ENCODE results near the gene DPY19L1. TPM values are rescaled to one million over a fixed set of nuclear protein-coding genes. Genes with fewer than 3 reads are reported as not detected.
"Not testable (repeated sequence)": the region's sequence is repeated elsewhere in the genome, so short reads cannot be mapped to it uniquely, and the experiment has no call there.

Gene DPY19L1
- total RNA-seq, 1 experiment from 2014 or later, result 90.4 TPM

DNA sequence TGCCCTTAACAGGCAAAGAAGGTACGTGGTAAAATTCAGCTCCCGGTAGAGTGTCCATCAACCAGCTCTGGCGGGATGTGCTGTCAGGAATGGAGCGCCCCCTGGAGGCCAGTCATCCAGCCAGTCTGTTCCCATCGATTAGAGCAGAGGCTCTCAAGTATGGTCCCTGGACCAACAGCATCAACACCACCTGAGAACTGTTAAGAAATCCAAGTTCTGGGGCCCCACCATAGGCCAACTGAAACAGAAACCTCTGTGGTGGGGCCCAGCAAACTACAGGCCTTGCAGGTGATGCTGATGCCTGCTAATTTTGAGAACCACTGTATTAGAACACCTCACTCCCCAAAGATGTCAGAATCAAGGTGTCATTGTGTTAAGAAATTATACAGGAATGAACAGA is 109.2 kb downstream of the DPY19L1 start:
- TF ChIP-seq, protein P1, sequence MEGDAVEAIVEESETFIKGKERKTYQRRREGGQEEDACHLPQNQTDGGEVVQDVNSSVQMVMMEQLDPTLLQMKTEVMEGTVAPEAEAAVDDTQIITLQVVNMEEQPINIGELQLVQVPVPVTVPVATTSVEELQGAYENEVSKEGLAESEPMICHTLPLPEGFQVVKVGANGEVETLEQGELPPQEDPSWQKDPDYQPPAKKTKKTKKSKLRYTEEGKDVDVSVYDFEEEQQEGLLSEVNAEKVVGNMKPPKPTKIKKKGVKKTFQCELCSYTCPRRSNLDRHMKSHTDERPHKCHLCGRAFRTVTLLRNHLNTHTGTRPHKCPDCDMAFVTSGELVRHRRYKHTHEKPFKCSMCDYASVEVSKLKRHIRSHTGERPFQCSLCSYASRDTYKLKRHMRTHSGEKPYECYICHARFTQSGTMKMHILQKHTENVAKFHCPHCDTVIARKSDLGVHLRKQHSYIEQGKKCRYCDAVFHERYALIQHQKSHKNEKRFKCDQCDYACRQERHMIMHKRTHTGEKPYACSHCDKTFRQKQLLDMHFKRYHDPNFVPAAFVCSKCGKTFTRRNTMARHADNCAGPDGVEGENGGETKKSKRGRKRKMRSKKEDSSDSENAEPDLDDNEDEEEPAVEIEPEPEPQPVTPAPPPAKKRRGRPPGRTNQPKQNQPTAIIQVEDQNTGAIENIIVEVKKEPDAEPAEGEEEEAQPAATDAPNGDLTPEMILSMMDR (IDR thresholded peaks at IDR 0.05; ENCODE audit: unreplicated experiment), result peak; percentile 91
- peaks cover 8% of the 10 kb centered on the region for H3K4me1 Mint-ChIP-seq (ENCODE audit: low read depth, unreplicated experiment)
- peaks cover 5% of the 10 kb centered on the region for H3K9me3 Mint-ChIP-seq (ENCODE audit: low read depth, unreplicated experiment)
- H3K36me3 Mint-ChIP-seq (ENCODE audit: insufficient read depth, unreplicated experiment), result peaks cover 20% of the 10 kb centered on the region
- no peak overlapping the region for H3K27ac Mint-ChIP-seq (ENCODE audit: unreplicated experiment)
- peak; percentile 91 for DNase-seq
- intact Hi-C loops (cut with micrococcal nuclease; ENCODE audit: unreplicated experiment), result loop anchor here (1.0 to 5.0 kb wide), 3 partner anchors 105 to 251 kb away; no protein-coding TSS in a partner anchor
- no peak overlapping the region for H3K4me3 Mint-ChIP-seq (ENCODE audit: low read depth, unreplicated experiment)
- BruUV-seq (replicated peaks), result no TSS peak
- H3K27me3 Mint-ChIP-seq (ENCODE audit: unreplicated experiment), result no peaks in the 10 kb centered on the region
- CTCF ChIA-PET, result interaction anchor here (1.0 to 1.9 kb wide), 6 partner anchors 65 to 168 kb away, joined by 3 to 24 read pairs (median 4); no protein-coding TSS in a partner anchor

DNA sequence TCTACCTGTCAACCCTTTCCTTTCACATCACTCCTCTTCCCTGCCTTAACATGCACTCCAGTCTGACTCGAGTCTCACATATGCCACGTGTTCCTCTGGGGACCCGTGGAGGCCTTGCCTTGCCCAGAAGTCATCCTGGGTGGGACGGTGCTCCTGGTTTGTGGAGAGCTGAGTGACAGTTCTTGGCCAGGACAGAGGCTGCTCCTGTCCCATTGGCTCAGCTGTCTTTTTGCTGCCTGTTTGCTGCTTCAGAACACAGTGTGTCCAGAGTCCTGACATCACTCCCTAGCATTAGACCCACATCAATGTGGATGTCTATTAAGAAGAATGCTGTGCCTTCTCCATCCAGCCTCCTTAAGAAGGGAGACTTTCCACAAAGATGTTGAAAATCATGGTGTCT is 116.8 kb downstream of the DPY19L1 start:
- H3K27me3 Mint-ChIP-seq (ENCODE audit: unreplicated experiment); H3K4me3 Mint-ChIP-seq (ENCODE audit: low read depth, unreplicated experiment); DNase-seq; H3K27ac Mint-ChIP-seq (ENCODE audit: unreplicated experiment); CTCF ChIA-PET; H3K36me3 Mint-ChIP-seq (ENCODE audit: insufficient read depth, unreplicated experiment); H3K4me1 Mint-ChIP-seq (ENCODE audit: low read depth, unreplicated experiment); BruUV-seq (replicated peaks): not testable (repeated sequence)
- intact Hi-C loops (cut with micrococcal nuclease; ENCODE audit: unreplicated experiment), result loop anchor here (5.0 kb wide), 1 partner anchor 422 kb away; no protein-coding TSS in a partner anchor
- peaks cover 12% of the 10 kb centered on the region for H3K9me3 Mint-ChIP-seq (ENCODE audit: low read depth, unreplicated experiment)

DNA sequence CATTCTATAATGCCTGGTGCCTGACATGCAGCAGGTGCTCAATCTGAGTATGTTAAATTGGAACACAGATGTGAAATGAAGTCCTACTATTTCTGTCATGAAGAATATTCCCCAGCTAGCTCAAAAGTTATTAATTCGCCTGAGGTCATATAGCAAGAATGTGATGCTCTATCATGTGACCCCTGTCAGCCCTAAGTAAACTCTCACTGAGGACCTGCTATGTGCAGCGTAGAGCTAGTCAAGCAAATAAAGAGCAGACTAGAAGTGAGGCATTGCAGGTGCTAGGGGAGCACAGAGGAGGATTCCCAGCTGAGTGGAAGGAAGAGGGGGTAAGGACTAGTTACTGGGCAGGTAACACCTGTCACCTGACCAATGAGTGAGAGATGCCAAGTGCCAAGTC is 118.2 kb downstream of the DPY19L1 start:
- H3K4me3 Mint-ChIP-seq (ENCODE audit: low read depth, unreplicated experiment); H3K27me3 Mint-ChIP-seq (ENCODE audit: unreplicated experiment); CTCF ChIA-PET; H3K36me3 Mint-ChIP-seq (ENCODE audit: insufficient read depth, unreplicated experiment); BruUV-seq (replicated peaks); H3K9me3 Mint-ChIP-seq (ENCODE audit: low read depth, unreplicated experiment); H3K4me1 Mint-ChIP-seq (ENCODE audit: low read depth, unreplicated experiment); H3K27ac Mint-ChIP-seq (ENCODE audit: unreplicated experiment); DNase-seq; intact Hi-C loops (cut with micrococcal nuclease; ENCODE audit: unreplicated experiment): not testable (repeated sequence)

DNA sequence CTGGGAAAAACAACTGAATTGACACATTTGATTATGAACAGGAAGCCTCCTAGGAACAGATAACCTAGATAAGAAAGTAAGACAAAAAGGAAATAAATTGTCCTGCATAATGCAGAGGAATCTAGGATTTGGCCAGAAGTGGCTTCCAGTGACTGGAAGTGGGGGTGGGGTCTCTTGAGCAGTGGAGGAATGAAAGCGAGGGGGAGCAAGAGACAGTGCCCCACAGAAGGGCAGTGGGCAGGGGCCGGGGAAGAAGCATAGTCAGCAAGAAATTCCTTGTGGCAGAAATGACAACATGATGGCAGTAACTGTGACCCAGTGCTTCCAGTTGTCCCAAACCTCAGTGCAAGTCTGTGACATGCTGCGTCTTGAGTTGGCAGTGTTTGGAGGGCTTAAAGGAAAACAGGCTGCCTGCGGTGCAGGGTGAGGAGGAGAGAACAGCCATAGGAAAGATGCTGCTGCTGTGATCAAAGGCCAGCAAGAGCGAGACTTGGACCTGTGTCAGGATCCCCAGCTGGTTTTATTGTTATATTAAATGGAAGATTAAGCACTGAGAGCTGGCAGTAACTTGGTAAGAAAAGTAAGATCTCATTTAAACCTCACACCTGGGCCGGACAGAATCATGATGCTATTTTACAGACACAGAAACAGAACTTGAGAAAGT is 119.0 kb downstream of the DPY19L1 start:
- H3K4me1 Mint-ChIP-seq (ENCODE audit: low read depth, unreplicated experiment); BruUV-seq (replicated peaks); H3K4me3 Mint-ChIP-seq (ENCODE audit: low read depth, unreplicated experiment); CTCF ChIA-PET; intact Hi-C loops (cut with micrococcal nuclease; ENCODE audit: unreplicated experiment); H3K36me3 Mint-ChIP-seq (ENCODE audit: insufficient read depth, unreplicated experiment); DNase-seq; H3K9me3 Mint-ChIP-seq (ENCODE audit: low read depth, unreplicated experiment); H3K27ac Mint-ChIP-seq (ENCODE audit: unreplicated experiment); H3K27me3 Mint-ChIP-seq (ENCODE audit: unreplicated experiment): not testable (repeated sequence)

DNA sequence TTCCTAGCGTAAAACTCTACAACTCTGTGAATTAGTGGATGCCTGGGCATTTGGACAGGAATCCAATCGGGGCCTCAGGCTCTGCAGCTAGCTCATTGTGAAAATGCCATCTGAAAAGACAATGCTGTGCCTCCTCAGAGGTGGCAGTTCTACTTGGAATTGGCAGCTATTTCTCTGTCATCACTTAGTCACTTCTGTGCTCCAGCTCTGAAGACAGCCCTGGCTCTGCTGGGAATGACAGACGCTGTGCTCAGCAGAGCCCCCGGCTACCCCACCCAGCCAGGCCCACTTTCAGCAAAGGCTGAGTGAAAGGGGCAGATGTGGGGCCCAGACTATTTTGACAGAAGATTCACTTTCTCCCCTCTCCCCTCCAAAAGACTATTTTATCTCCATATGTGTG is 119.8 kb downstream of the DPY19L1 start:
- H3K4me1 Mint-ChIP-seq (ENCODE audit: low read depth, unreplicated experiment); DNase-seq; H3K36me3 Mint-ChIP-seq (ENCODE audit: insufficient read depth, unreplicated experiment); intact Hi-C loops (cut with micrococcal nuclease; ENCODE audit: unreplicated experiment); H3K27ac Mint-ChIP-seq (ENCODE audit: unreplicated experiment); H3K27me3 Mint-ChIP-seq (ENCODE audit: unreplicated experiment); BruUV-seq (replicated peaks); H3K4me3 Mint-ChIP-seq (ENCODE audit: low read depth, unreplicated experiment); H3K9me3 Mint-ChIP-seq (ENCODE audit: low read depth, unreplicated experiment); CTCF ChIA-PET: not testable (repeated sequence)

DNA sequence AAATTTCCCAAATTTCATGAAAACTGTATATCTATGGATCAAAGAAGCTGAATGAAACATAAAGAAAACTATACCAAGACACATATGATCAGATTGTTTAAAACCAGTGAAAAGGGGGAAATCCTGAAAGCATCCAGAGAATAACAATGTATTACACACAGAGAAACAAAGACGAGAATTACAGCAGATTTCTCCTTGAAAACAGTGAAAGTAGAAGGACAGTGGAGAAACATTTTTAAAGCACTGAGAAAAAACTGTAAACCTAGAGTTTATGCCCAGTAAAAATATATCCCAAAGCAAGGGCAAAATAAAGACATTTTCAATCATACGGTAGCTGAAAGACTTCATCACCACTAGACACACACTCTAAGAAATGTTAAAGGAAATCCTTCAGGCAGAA is 121.0 kb downstream of the DPY19L1 start:
- peaks cover 6% of the 10 kb centered on the region for H3K9me3 Mint-ChIP-seq (ENCODE audit: low read depth, unreplicated experiment)
- no TSS peak for BruUV-seq (replicated peaks)
- no peaks in the 10 kb centered on the region for H3K36me3 Mint-ChIP-seq (ENCODE audit: insufficient read depth, unreplicated experiment)
- CTCF ChIA-PET, result no interaction called here
- TF ChIP-seq, protein P1 (IDR thresholded peaks at IDR 0.05; ENCODE audit: unreplicated experiment), result no peak
- no peak overlapping the region for H3K4me3 Mint-ChIP-seq (ENCODE audit: low read depth, unreplicated experiment)
- DNase-seq, result no peak
- H3K27me3 Mint-ChIP-seq (ENCODE audit: unreplicated experiment), result no peaks in the 10 kb centered on the region
- H3K27ac Mint-ChIP-seq (ENCODE audit: unreplicated experiment), result no peak overlapping the region
- no peaks in the 10 kb centered on the region for H3K4me1 Mint-ChIP-seq (ENCODE audit: low read depth, unreplicated experiment)
- intact Hi-C loops (cut with micrococcal nuclease; ENCODE audit: unreplicated experiment), result no loop called here

Data from Calu3 (cell line).